ENCODE data around the gene TRAF2.

The TRAF2 gene

GRCh38 chr9:136949817-136950655 is 63.7 kb downstream of the TRAF2 start:
- peak; percentile 95 for DNase-seq (ENCODE audit: low spot score)

- DNase-seq (ENCODE audit: low spot score): peak; percentile 23
These were observed 64.5 kb downstream of the TRAF2 start for GRCh38 chr9:136950656-136951276.

- DNase-seq (ENCODE audit: low spot score): no peak
These were observed 65.4 kb downstream of the TRAF2 start, which contains the start of gene LCN12 for GRCh38 chr9:136951541-136952320. Gene LCN12, plus strand, starts transcription at chr9:136952273. Its CDS starts 55 bp downstream, at chr9:136952328.

GRCh38 chr9:136952321-136952850 is 66.1 kb downstream of the TRAF2 start:
- DNase-seq (ENCODE audit: low spot score): no peak

- no peak for DNase-seq (ENCODE audit: low spot score)
These were observed 66.8 kb downstream of the TRAF2 start for GRCh38 chr9:136952876-136953770.

- DNase-seq (ENCODE audit: low spot score): no peak
These were observed 67.5 kb downstream of the TRAF2 start for GRCh38 chr9:136953771-136954269.

- no peak for DNase-seq (ENCODE audit: low spot score)
These were observed 68.2 kb downstream of the TRAF2 start for GRCh38 chr9:136954270-136955083.

- DNase-seq (ENCODE audit: low spot score): no peak
These were observed 69.1 kb downstream of the TRAF2 start for GRCh38 chr9:136955202-136955942.

GRCh38 chr9:136955943-136956335 is 69.6 kb downstream of the TRAF2 start:
- no peak for DNase-seq (ENCODE audit: low spot score)

- no peak for DNase-seq (ENCODE audit: low spot score)
These were observed 70.3 kb downstream of the TRAF2 start for GRCh38 chr9:136956604-136957003.

GRCh38 chr9:136957461-136957860 is 71.1 kb downstream of the TRAF2 start:
- no peak for DNase-seq (ENCODE audit: low spot score)

- no peak for DNase-seq (ENCODE audit: low spot score)
These were observed 71.6 kb downstream of the TRAF2 start for GRCh38 chr9:136957901-136958300.

- DNase-seq (ENCODE audit: low spot score): no peak
These were observed 72.2 kb downstream of the TRAF2 start for GRCh38 chr9:136958473-136958872.

GRCh38 chr9:136958898-136959850 is 72.9 kb downstream of the TRAF2 start:
- no peak for DNase-seq (ENCODE audit: low spot score)

- DNase-seq (ENCODE audit: low spot score): no peak
These were observed 74.1 kb downstream of the TRAF2 start for GRCh38 chr9:136960212-136960937.

GRCh38 chr9:136960938-136961275 is 74.6 kb downstream of the TRAF2 start:
- DNase-seq (ENCODE audit: low spot score): no peak

GRCh38 chr9:136961279-136962065 is 75.2 kb downstream of the TRAF2 start:
- DNase-seq (ENCODE audit: low spot score): no peak

Data from kidney tubule cell (primary cell).